DND-41 (cell line): ENCODE results near the gene ATXN7L2.
"Not testable (repeated sequence)": the region's sequence is repeated elsewhere in the genome, so short reads cannot be mapped to it uniquely, and the experiment has no call there.

Source experiments
- ATAC-seq: fragments of 200-7000 bp; cut with Tn5 transposase; 3 replicates; pipeline ENCODE4 v1.9.1; 2021; ENCODE audit warnings: low read depth; ENCODE audit not compliant: insufficient read depth
- DNase-seq: peaks from one replicate; pipeline ENCODE4 v3.0.0-alpha.2; 2020
- H2AFZ ChIP-seq: 2 replicates; pipeline ENCODE4 v1.6.0; 2012; ENCODE audit warnings: low read depth, low read length
- H3K27ac ChIP-seq: 2 replicates; pipeline ENCODE4 v1.5.1; 2012; ENCODE audit warnings: low read length, inconsistent platforms
- H3K27me3 ChIP-seq: fragments of 200-600 bp; sonication (generic); 2 replicates; pipeline ENCODE4 v1.6.0; 2012; ENCODE audit warnings: low read length, mild to moderate bottlenecking, inconsistent platforms; ENCODE audit not compliant: insufficient read depth, poor library complexity
- H3K36me3 ChIP-seq: 2 replicates; pipeline ENCODE4 v1.5.1; 2012; ENCODE audit warnings: low read length, inconsistent platforms; ENCODE audit not compliant: insufficient read depth
- H3K4me1 ChIP-seq: 2 replicates; pipeline ENCODE4 v1.5.1; 2012; ENCODE audit warnings: mild to moderate bottlenecking, low read length; ENCODE audit not compliant: insufficient read depth
- H3K4me2 ChIP-seq: 2 replicates; pipeline ENCODE4 v1.6.0; 2012; ENCODE audit warnings: mild to moderate bottlenecking, moderate library complexity, low read length, inconsistent platforms; ENCODE audit not compliant: insufficient read depth
- H3K4me3 ChIP-seq, 2 experiments: fragments of 200-600 bp in 1 of 2; shearing (Covaris generic) in 1 of 2; 2 replicates each; pipeline ENCODE4 v1.5.1; 2012 to 2016; ENCODE audit warnings: inconsistent platforms in 2 of 2, low read length in 2 of 2, mild to moderate bottlenecking in 2 of 2, low read depth in 1 of 2, moderate library complexity in 1 of 2
- H3K79me2 ChIP-seq: 2 replicates; pipeline ENCODE4 v1.6.0; 2012; ENCODE audit warnings: low read length, inconsistent platforms; ENCODE audit not compliant: insufficient read depth
- H3K9ac ChIP-seq: 2 replicates; pipeline ENCODE4 v1.6.0; 2012; ENCODE audit warnings: low read depth, mild to moderate bottlenecking, inconsistent platforms, low read length, moderate library complexity
- H3K9me3 ChIP-seq: 2 replicates; pipeline ENCODE4 v1.5.1; 2012; ENCODE audit warnings: low read length, moderate library complexity, mild to moderate bottlenecking, inconsistent platforms; ENCODE audit not compliant: insufficient read depth, severe bottlenecking
- H4K20me1 ChIP-seq: 2 replicates; pipeline ENCODE4 v1.6.0; 2012; ENCODE audit warnings: low read length; ENCODE audit not compliant: insufficient read depth
- EZH2 ChIP-seq: IDR thresholded peaks from 3 replicates; pipeline ENCODE4 v1.6.1; 2012; ENCODE audit warnings: borderline replicate concordance, low read depth, mild to moderate bottlenecking, moderate library complexity, low read length, inconsistent platforms; ENCODE audit not compliant: severe bottlenecking
- TF ChIP-seq, protein P1 (sequence below): IDR thresholded peaks from 2 replicates; pipeline ENCODE4 v1.5.1; 2012; ENCODE audit warnings: borderline replicate concordance, low read length, moderate library complexity, mild to moderate bottlenecking; ENCODE audit not compliant: poor library complexity, severe bottlenecking; ENCODE audit errors: extremely low read depth

Gene ATXN7L2

DNA sequence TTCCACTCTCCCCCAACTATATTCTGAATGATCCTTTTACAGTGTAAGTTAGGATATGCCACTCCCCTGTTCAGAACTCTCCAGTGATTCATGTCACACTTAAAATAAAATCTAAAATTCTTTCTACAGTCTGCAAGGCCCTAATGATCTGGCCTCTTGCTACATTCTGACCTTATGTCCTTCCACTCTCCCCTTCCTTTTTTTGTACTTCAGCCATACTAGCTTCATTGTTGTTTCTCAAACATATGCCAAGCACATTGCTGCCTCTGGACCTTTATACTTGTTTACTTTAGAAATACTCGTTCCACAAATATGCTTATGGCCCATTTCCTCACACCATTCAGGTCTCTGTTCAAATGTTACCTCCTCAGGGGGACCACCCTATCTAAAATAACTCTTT, 42.6 kb upstream of the ATXN7L2 start:
- H3K9me3 ChIP-seq = no peaks in the 10 kb centered on the region
- no peak overlapping the region for H3K9ac ChIP-seq
- H2AFZ ChIP-seq = no peak overlapping the region
- H3K4me3 ChIP-seq = no peak overlapping the region
- no peaks in the 10 kb centered on the region for H4K20me1 ChIP-seq
- no peak for TF ChIP-seq EZH2
- TF ChIP-seq, protein P1, sequence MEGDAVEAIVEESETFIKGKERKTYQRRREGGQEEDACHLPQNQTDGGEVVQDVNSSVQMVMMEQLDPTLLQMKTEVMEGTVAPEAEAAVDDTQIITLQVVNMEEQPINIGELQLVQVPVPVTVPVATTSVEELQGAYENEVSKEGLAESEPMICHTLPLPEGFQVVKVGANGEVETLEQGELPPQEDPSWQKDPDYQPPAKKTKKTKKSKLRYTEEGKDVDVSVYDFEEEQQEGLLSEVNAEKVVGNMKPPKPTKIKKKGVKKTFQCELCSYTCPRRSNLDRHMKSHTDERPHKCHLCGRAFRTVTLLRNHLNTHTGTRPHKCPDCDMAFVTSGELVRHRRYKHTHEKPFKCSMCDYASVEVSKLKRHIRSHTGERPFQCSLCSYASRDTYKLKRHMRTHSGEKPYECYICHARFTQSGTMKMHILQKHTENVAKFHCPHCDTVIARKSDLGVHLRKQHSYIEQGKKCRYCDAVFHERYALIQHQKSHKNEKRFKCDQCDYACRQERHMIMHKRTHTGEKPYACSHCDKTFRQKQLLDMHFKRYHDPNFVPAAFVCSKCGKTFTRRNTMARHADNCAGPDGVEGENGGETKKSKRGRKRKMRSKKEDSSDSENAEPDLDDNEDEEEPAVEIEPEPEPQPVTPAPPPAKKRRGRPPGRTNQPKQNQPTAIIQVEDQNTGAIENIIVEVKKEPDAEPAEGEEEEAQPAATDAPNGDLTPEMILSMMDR = no peak
- no peak for ATAC-seq
- no peaks in the 10 kb centered on the region for H3K79me2 ChIP-seq
- H3K4me1 ChIP-seq = no peaks in the 10 kb centered on the region
- H3K27me3 ChIP-seq = peaks cover 37% of the 10 kb centered on the region
- H3K36me3 ChIP-seq = no peaks in the 10 kb centered on the region
- no peak overlapping the region for H3K4me2 ChIP-seq
- no peak overlapping the region for H3K27ac ChIP-seq
- DNase-seq = no peak

DNA sequence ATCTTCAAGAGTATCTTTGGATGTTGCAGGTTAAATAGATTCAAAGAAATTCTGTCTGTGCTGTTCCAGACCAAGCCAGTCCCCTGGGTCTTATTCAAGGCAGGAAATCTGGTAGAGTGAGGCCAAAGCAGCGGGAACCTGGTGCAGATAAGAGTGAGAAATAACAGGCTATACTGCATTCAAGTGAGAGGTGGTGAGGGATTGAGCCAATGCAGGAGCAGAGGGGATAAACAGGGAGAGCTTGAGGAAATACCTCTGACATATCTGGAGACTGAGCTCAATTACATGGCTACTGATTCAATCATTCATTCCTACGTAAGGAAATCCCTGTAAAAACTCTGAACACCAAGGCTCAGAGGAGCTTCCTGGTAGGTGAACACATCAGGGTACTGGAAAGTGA, 40.2 kb upstream of the ATXN7L2 start:
- peaks cover 37% of the 10 kb centered on the region for H3K27me3 ChIP-seq

DNA sequence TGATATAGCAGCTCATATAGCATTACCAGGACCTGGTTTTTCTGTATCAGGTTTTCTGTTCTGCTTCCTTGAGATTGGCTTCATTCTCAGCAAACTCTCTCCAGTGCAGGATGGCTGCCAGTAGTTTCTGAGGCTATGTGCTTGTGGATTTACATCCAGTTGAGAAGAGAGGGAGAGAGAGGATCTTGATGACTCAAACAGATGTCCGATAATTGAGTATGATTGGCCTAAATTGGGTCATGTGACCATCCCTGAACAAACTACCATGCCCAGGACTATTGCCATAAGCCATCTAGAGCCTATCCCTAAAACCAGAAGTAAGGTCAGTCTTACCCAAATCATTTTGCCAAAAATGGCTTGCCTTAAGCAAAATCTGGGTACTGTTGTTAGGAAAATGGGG, 39.4 kb upstream of the ATXN7L2 start:
- DNase-seq = no peak
- TF ChIP-seq, protein P1 = no peak
- TF ChIP-seq EZH2 = no peak
- no peak overlapping the region for H3K4me2 ChIP-seq

More for the DNA sequence above, 40.2 kb upstream of the ATXN7L2 start:
- H3K4me2 ChIP-seq = no peak overlapping the region
- H3K4me3 ChIP-seq = no peak overlapping the region
- no peaks in the 10 kb centered on the region for H3K4me1 ChIP-seq
- H3K36me3 ChIP-seq = no peaks in the 10 kb centered on the region
- H2AFZ ChIP-seq = no peak overlapping the region
- no peak for DNase-seq
- TF ChIP-seq, protein P1 = no peak
- no peak for TF ChIP-seq EZH2
- H3K9me3 ChIP-seq = no peaks in the 10 kb centered on the region
- no peaks in the 10 kb centered on the region for H4K20me1 ChIP-seq
- no peak overlapping the region for H3K27ac ChIP-seq
- no peak for ATAC-seq
- no peak overlapping the region for H3K9ac ChIP-seq
- H3K79me2 ChIP-seq = no peaks in the 10 kb centered on the region

DNA sequence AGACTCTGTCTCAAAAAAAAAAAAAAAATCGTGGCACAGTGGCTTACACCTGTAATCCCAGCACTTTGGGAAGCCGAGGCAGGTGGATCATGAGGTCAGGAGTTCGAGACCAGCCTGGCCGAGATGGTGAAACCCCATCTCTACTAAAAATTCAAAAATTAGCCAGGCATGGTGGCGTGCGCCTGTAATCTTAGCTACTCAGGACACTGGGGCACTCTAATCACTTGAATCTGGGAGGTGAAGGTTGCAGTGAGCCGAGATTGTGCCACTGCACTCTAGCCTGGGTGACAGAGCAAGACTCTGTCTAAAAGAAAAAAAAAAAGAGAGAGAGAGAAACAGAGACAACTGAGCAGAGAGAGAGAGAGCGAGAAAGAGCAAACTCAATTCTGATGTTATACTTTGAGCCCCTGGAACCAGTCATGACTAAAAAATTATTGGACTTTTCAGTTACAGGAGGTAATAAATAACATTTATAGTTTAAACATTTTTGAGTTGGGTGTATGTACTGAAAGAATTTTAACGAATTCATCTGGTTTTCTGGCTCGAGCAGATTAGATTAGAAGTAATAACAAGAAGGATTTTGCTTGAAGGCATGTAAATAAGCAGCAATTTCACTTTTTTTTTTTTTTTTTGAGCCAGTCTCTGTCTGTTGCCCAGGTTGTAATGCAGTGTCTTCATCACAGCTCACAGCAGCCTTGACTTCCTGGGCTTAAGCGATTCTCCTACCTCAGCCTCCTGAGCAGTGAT, 37.6 kb upstream of the ATXN7L2 start:
- not testable (repeated sequence) for H4K20me1 ChIP-seq

More for the DNA sequence above, 39.4 kb upstream of the ATXN7L2 start:
- H3K9ac ChIP-seq = no peak overlapping the region
- H3K4me1 ChIP-seq = no peaks in the 10 kb centered on the region
- H4K20me1 ChIP-seq = no peaks in the 10 kb centered on the region
- no peak overlapping the region for H3K27ac ChIP-seq
- no peaks in the 10 kb centered on the region for H3K79me2 ChIP-seq
- ATAC-seq = no peak
- H3K36me3 ChIP-seq = no peaks in the 10 kb centered on the region
- H3K27me3 ChIP-seq = peaks cover 36% of the 10 kb centered on the region
- H3K9me3 ChIP-seq = no peaks in the 10 kb centered on the region
- H3K4me3 ChIP-seq = no peak overlapping the region
- no peak overlapping the region for H2AFZ ChIP-seq

More for the DNA sequence above, 37.6 kb upstream of the ATXN7L2 start:
- not testable (repeated sequence) for H3K27ac ChIP-seq, H3K4me3 ChIP-seq, ATAC-seq, H3K36me3 ChIP-seq, H3K4me2 ChIP-seq, H2AFZ ChIP-seq, H3K9ac ChIP-seq, DNase-seq, H3K9me3 ChIP-seq, H3K4me1 ChIP-seq, H3K79me2 ChIP-seq
- H3K27me3 ChIP-seq = peaks cover 27% of the 10 kb centered on the region
